ENCODE data around the gene ACIN1.

The ACIN1 gene

DNA sequence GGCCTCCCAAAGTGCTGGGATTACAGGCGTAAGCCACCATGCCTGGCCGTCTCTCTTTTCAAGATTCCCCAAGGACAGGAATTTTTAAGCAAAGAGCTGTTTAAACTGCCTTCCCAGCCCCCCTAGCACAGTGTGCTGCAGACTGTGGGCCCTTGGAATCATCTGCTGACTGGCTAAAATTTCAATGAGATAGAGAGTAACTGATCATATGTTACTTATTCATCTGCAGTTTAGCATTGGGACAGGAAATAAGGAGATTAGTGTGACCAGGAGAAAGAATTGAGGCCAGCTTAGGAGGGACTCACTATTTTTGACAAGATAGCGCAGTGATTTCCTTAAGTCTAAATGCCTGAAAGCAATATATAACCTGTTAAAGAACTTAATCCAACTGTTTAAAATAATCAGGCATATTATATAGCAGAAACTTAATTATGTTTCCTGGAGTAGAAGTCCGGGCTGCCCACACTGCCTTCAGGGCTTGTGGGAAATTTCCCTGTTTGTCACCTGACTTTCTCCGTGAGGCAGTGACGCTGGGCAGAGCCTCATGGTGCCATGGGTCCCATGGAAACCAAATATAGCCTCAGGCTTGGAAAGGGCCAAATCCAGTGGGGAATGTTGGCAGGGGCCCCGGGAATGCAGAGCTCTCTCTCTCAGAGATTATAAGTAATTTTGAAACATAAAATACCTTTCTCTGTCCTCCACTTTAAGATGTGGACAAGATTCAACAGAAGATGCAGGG, 46.9 kb upstream of the ACIN1 start:
- H3K4me3 ChIP-seq (replicated peaks; ENCODE audit: insufficient read depth, low read length): no peak overlapping the region
- DNase-seq (ENCODE audit: low read depth in 1 of 2, low spot score in 1 of 2): no peak
- TF ChIP-seq, protein P1, sequence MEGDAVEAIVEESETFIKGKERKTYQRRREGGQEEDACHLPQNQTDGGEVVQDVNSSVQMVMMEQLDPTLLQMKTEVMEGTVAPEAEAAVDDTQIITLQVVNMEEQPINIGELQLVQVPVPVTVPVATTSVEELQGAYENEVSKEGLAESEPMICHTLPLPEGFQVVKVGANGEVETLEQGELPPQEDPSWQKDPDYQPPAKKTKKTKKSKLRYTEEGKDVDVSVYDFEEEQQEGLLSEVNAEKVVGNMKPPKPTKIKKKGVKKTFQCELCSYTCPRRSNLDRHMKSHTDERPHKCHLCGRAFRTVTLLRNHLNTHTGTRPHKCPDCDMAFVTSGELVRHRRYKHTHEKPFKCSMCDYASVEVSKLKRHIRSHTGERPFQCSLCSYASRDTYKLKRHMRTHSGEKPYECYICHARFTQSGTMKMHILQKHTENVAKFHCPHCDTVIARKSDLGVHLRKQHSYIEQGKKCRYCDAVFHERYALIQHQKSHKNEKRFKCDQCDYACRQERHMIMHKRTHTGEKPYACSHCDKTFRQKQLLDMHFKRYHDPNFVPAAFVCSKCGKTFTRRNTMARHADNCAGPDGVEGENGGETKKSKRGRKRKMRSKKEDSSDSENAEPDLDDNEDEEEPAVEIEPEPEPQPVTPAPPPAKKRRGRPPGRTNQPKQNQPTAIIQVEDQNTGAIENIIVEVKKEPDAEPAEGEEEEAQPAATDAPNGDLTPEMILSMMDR (IDR thresholded peaks at IDR 0.05; ENCODE audit: insufficient read depth, low read length): no peak
- TF ChIP-seq, protein P2, sequence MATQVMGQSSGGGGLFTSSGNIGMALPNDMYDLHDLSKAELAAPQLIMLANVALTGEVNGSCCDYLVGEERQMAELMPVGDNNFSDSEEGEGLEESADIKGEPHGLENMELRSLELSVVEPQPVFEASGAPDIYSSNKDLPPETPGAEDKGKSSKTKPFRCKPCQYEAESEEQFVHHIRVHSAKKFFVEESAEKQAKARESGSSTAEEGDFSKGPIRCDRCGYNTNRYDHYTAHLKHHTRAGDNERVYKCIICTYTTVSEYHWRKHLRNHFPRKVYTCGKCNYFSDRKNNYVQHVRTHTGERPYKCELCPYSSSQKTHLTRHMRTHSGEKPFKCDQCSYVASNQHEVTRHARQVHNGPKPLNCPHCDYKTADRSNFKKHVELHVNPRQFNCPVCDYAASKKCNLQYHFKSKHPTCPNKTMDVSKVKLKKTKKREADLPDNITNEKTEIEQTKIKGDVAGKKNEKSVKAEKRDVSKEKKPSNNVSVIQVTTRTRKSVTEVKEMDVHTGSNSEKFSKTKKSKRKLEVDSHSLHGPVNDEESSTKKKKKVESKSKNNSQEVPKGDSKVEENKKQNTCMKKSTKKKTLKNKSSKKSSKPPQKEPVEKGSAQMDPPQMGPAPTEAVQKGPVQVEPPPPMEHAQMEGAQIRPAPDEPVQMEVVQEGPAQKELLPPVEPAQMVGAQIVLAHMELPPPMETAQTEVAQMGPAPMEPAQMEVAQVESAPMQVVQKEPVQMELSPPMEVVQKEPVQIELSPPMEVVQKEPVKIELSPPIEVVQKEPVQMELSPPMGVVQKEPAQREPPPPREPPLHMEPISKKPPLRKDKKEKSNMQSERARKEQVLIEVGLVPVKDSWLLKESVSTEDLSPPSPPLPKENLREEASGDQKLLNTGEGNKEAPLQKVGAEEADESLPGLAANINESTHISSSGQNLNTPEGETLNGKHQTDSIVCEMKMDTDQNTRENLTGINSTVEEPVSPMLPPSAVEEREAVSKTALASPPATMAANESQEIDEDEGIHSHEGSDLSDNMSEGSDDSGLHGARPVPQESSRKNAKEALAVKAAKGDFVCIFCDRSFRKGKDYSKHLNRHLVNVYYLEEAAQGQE (IDR thresholded peaks at IDR 0.05; ENCODE audit: insufficient replicate concordance, low read depth): no peak
- TF ChIP-seq SPI1 (IDR thresholded peaks at IDR 0.05; ENCODE audit: borderline replicate concordance, low read depth) (no peak), POLR2AphosphoS5 (IDR thresholded peaks at IDR 0.05; ENCODE audit: low read depth) (no peak), GABPA (IDR thresholded peaks at IDR 0.05; ENCODE audit: low read depth) (no peak)
- H3K27ac ChIP-seq (replicated peaks): no peak overlapping the region
- H3K27me3 ChIP-seq (ENCODE audit: insufficient read depth, poor library complexity, severe bottlenecking): no peaks in the 10 kb centered on the region

DNA sequence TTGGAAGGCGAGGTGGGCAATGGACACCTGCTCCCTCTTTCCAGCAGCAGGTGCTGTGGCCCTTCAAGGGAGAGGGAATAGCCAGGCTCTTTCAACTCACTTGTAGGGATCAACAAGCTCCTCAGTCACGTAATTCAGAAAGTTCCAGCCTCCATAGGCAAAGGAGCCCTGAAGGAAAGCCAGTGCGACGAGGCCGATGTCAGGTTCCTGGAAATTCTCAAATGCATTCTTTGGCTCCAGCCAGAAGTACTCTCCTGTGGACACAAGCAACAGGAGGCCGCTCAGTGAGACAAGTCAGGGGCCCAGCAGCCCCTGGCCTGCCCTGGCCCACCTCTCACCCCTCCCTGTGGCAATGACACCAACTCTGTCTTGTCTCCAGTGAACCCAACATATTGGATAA, 45.4 kb upstream of the ACIN1 start:
- H3K27ac ChIP-seq (replicated peaks): no peak overlapping the region
- H3K27me3 ChIP-seq (ENCODE audit: insufficient read depth, poor library complexity, severe bottlenecking): no peaks in the 10 kb centered on the region
- H3K4me3 ChIP-seq (replicated peaks; ENCODE audit: insufficient read depth, low read length): no peak overlapping the region
- no peak for TF ChIP-seq SPI1 (IDR thresholded peaks at IDR 0.05; ENCODE audit: borderline replicate concordance, low read depth)
- TF ChIP-seq, protein P2 (IDR thresholded peaks at IDR 0.05; ENCODE audit: insufficient replicate concordance, low read depth): no peak
- no peak for TF ChIP-seq GABPA (IDR thresholded peaks at IDR 0.05; ENCODE audit: low read depth)
- TF ChIP-seq, protein P1 (IDR thresholded peaks at IDR 0.05; ENCODE audit: insufficient read depth, low read length): no peak
- TF ChIP-seq POLR2AphosphoS5 (IDR thresholded peaks at IDR 0.05; ENCODE audit: low read depth): no peak
- DNase-seq (ENCODE audit: low read depth in 1 of 2, low spot score in 1 of 2): no peak

DNA sequence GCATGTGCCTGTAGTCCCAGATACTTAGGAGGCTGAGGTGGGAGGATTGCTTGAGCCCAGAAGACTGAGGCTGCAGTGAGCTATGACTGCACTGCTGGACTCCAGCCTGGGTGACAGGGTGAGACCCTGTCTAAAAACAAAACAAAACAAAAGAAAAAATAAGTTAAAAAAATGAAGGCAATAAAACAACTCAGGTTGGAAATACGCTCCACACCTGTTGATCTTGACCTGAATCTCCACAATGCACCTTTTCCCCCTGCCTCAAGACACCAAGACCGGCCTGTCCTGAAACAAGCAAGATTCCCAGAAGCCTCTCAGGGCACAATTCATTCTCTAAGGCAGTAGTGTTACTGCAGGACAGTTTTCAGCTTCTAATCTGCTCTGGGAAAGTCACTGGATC, 44.9 kb upstream of the ACIN1 start:
- H3K27ac ChIP-seq (replicated peaks): no peak overlapping the region
- H3K27me3 ChIP-seq (ENCODE audit: insufficient read depth, poor library complexity, severe bottlenecking): no peaks in the 10 kb centered on the region
- DNase-seq (ENCODE audit: low read depth in 1 of 2, low spot score in 1 of 2): no peak
- TF ChIP-seq SPI1 (IDR thresholded peaks at IDR 0.05; ENCODE audit: borderline replicate concordance, low read depth): no peak
- TF ChIP-seq, protein P2 (IDR thresholded peaks at IDR 0.05; ENCODE audit: insufficient replicate concordance, low read depth): no peak
- TF ChIP-seq GABPA (IDR thresholded peaks at IDR 0.05; ENCODE audit: low read depth): no peak
- TF ChIP-seq POLR2AphosphoS5 (IDR thresholded peaks at IDR 0.05; ENCODE audit: low read depth): no peak
- TF ChIP-seq, protein P1 (IDR thresholded peaks at IDR 0.05; ENCODE audit: insufficient read depth, low read length): no peak
- no peak overlapping the region for H3K4me3 ChIP-seq (replicated peaks; ENCODE audit: insufficient read depth, low read length)
